Mucosa of descending colon (tissue), 3 donors: ENCODE data around the gene DOCK2. TPM values are rescaled to one million over a fixed set of nuclear protein-coding genes. Genes with fewer than 3 reads are reported as not detected.

Experiments
- ATAC-seq: fragments of 200-7000 bp; cut with Tn5 transposase; one replicate; pipeline ENCODE4 v1.9.1; 2020; ENCODE audit warnings: mild to moderate bottlenecking, moderate library complexity
- DNase-seq, 3 donors: peaks; one replicate each; pipeline ENCODE4 v3.0.0-alpha.2; 2020
- H3K36me3 ChIP-seq: fragments of 200-600 bp; one replicate; pipeline ENCODE4 v1.8.0; 2021; ENCODE audit warnings: low read depth, mild to moderate bottlenecking
- H3K4me1 ChIP-seq: fragments of 200-600 bp; one replicate; pipeline ENCODE4 v1.8.0; 2021; ENCODE audit warnings: low read depth, mild to moderate bottlenecking
- H3K4me3 ChIP-seq: fragments of 200-600 bp; one replicate; pipeline ENCODE4 v1.8.0; 2021; ENCODE audit warnings: mild to moderate bottlenecking
- H3K9me3 ChIP-seq: fragments of 200-600 bp; one replicate; pipeline ENCODE4 v1.8.0; 2021; ENCODE audit warnings: mild to moderate bottlenecking
- intact Hi-C, 2 donors: fragments of 100-400 bp; cut with DNase I in 1 of 2; cut with micrococcal nuclease in 1 of 2; formaldehyde crosslinking; loops; one replicate each; pipeline versions ENCODE4 v1.11.0 to v1.11.1; 2022; cut with DNase I, micrococcal nuclease
- total RNA-seq, 3 donors: library from RNA; stranded (reverse); fragmentation: NEBNext Ultra II Directional in 2 of 3; extraction: Animal tissue kit (Norgen Biotek cat#: 25700) in 2 of 3; gene quantifications; one replicate each; pipeline versions ENCODE4 v1.2.1 to v1.2.4, GENCODE V29; 2021 to 2023
- TF ChIP-seq, protein P1 (sequence below): fragments of 200-600 bp; IDR thresholded peaks from one replicate; pipeline ENCODE4 v1.8.0; 2022; ENCODE audit warnings: antibody characterized with exemption, mild to moderate bottlenecking
- donor health status: DM: no; HTN: no; CAD: no; lungs with moderate emphysema.
- donor health status: DM: no; HTN: no; CAD: no.
- donor health status: DM: no; HTN: yes; CAD: no.

DOCK2 gene
- total RNA-seq, 3 donors from 2014 or later: 7.2 to 20.1 (median 18.1) TPM

GRCh38 chr5:170020423-170020822 lies 383.3 kb downstream of the DOCK2 start:
- Histone ChIP-seq H3K36me3 (no peaks in the 10 kb centered on the region), H3K9me3 (no peaks in the 10 kb centered on the region), H3K4me3 (no peak overlapping the region), H3K4me1 (no peaks in the 10 kb centered on the region)
- TF ChIP-seq, protein P1, sequence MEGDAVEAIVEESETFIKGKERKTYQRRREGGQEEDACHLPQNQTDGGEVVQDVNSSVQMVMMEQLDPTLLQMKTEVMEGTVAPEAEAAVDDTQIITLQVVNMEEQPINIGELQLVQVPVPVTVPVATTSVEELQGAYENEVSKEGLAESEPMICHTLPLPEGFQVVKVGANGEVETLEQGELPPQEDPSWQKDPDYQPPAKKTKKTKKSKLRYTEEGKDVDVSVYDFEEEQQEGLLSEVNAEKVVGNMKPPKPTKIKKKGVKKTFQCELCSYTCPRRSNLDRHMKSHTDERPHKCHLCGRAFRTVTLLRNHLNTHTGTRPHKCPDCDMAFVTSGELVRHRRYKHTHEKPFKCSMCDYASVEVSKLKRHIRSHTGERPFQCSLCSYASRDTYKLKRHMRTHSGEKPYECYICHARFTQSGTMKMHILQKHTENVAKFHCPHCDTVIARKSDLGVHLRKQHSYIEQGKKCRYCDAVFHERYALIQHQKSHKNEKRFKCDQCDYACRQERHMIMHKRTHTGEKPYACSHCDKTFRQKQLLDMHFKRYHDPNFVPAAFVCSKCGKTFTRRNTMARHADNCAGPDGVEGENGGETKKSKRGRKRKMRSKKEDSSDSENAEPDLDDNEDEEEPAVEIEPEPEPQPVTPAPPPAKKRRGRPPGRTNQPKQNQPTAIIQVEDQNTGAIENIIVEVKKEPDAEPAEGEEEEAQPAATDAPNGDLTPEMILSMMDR: no peak
- DNase-seq (no peak), ATAC-seq (no peak)
- intact Hi-C loops: no loop called here

GRCh38 chr5:170021506-170021905 lies 384.4 kb downstream of the DOCK2 start:
- ATAC-seq (no peak), DNase-seq (no peak)
- intact Hi-C loops: no loop called here
- TF ChIP-seq, protein P1: no peak
- H3K4me1 ChIP-seq: no peaks in the 10 kb centered on the region
- H3K4me3 ChIP-seq: no peak overlapping the region
- H3K9me3 ChIP-seq: no peaks in the 10 kb centered on the region
- no peaks in the 10 kb centered on the region for H3K36me3 ChIP-seq

DNA sequence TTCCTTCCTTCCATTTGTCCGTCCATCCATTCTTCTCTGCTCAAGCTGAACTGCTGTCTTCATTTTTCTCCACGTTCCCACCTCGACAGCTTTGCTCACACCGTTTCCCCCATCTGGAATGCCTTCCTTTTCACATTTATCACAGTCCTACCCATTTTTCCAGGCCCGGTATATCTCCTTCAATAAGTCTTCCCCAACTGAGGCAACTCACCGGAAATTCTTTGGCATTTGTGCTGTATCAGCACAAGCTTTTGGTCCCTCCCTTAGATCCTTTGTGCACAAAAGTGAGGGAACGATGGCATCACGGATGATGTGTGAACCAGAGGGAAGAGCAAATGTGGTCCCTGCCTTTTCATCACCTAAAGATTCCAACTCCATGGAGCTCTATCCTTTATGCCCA lies 388.8 kb downstream of the DOCK2 start:
- TF ChIP-seq, protein P1: no peak
- intact Hi-C loops: no loop called here
- Histone ChIP-seq H3K4me3 (no peak overlapping the region), H3K4me1 (no peaks in the 10 kb centered on the region), H3K9me3 (no peaks in the 10 kb centered on the region), H3K36me3 (no peaks in the 10 kb centered on the region)
- no peak for ATAC-seq
- no peak for DNase-seq

GRCh38 chr5:170028124-170028523 lies 391.0 kb downstream of the DOCK2 start:
- Histone ChIP-seq H3K36me3 (no peaks in the 10 kb centered on the region), H3K9me3 (no peaks in the 10 kb centered on the region), H3K4me3 (no peak overlapping the region), H3K4me1 (no peaks in the 10 kb centered on the region)
- TF ChIP-seq, protein P1: no peak
- no peak for ATAC-seq
- no peak for DNase-seq
- intact Hi-C loops: no loop called here

DNA sequence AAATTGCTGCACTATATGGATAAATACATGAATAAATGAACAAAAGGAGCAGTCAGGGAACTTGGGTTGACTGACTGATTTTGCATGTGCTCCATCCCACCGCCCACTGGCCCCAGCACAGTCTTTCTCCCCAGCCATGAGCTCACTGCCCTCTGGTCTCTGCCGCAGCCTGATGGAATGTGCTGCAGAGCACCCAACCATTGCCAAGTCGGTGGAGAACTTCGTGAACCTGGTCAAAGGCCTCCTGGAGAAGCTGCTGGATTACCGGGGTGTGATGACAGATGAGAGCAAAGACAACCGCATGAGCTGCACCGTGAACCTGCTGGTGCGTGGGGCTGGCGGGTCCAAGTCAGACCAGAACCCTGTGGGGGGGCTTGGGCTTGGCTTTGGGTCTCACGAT lies 397.2 kb downstream of the DOCK2 start:
- no peak overlapping the region for H3K4me3 ChIP-seq
- no peaks in the 10 kb centered on the region for H3K9me3 ChIP-seq
- intact Hi-C loops: no loop called here
- ATAC-seq (no peak), DNase-seq (no peak)
- H3K4me1 ChIP-seq: no peaks in the 10 kb centered on the region
- TF ChIP-seq, protein P1: no peak
- H3K36me3 ChIP-seq: no peaks in the 10 kb centered on the region

DNA sequence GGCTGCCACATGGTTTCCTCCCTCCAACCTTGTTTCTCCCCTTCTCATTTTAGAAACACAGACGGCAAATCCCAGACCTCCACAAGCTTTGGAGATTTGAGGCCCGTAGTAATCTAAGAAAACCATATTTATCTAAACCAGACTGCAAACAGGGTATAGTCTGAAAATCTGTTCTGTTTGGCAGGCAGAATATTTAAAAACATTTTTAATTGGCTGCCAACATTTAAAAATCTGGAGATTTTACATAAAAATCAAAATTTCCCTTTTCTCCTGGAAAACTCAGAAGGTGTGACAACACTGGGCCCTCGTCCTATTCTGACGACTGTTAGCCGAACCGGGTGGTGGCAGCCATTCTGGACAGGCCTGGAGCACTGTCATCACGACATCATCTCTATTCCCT lies 401.2 kb downstream of the DOCK2 start:
- intact Hi-C loops: no loop called here
- H3K4me1 ChIP-seq: no peaks in the 10 kb centered on the region
- ATAC-seq (no peak), DNase-seq (no peak)
- no peak overlapping the region for H3K4me3 ChIP-seq
- H3K36me3 ChIP-seq: no peaks in the 10 kb centered on the region
- no peaks in the 10 kb centered on the region for H3K9me3 ChIP-seq
- TF ChIP-seq, protein P1: no peak
